Endothelial cell of umbilical vein (primary cell): ENCODE results near the gene PKP3.

Source experiments
- EZH2 ChIP-seq: IDR thresholded peaks from 2 replicates; pipeline ENCODE4 v1.6.1; 2012; ENCODE audit warnings: borderline replicate concordance, low read depth, mild to moderate bottlenecking, moderate library complexity, low read length, inconsistent platforms; ENCODE audit not compliant: severe bottlenecking
- MAX ChIP-seq: IDR thresholded peaks from 2 replicates; pipeline ENCODE4 v1.6.1; 2011; ENCODE audit not compliant: insufficient read depth, insufficient read length
- POLR2A ChIP-seq: IDR thresholded peaks from 2 replicates; pipeline ENCODE4 v1.6.1; 2012; ENCODE audit warnings: low read depth, mild to moderate bottlenecking, control low read depth, low read length
- TF ChIP-seq, protein P1 (sequence below), 2 donors: IDR thresholded peaks; 1 replicate in 1 of 2; 2 replicates in 1 of 2; pipeline ENCODE4 v1.5.1; 2011; ENCODE audit warnings: low read length in 2 of 2, mild to moderate bottlenecking in 2 of 2, moderate library complexity in 2 of 2, control low read depth in 1 of 2, inconsistent platforms in 1 of 2, low read depth in 1 of 2; ENCODE audit not compliant: insufficient read depth in 1 of 2; ENCODE audit errors: extremely low read depth in 1 of 2

- TF ChIP-seq, protein P1, sequence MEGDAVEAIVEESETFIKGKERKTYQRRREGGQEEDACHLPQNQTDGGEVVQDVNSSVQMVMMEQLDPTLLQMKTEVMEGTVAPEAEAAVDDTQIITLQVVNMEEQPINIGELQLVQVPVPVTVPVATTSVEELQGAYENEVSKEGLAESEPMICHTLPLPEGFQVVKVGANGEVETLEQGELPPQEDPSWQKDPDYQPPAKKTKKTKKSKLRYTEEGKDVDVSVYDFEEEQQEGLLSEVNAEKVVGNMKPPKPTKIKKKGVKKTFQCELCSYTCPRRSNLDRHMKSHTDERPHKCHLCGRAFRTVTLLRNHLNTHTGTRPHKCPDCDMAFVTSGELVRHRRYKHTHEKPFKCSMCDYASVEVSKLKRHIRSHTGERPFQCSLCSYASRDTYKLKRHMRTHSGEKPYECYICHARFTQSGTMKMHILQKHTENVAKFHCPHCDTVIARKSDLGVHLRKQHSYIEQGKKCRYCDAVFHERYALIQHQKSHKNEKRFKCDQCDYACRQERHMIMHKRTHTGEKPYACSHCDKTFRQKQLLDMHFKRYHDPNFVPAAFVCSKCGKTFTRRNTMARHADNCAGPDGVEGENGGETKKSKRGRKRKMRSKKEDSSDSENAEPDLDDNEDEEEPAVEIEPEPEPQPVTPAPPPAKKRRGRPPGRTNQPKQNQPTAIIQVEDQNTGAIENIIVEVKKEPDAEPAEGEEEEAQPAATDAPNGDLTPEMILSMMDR (IDR thresholded peaks at IDR 0.05; ENCODE audit: extremely low read depth in 1 of 2, insufficient read depth in 1 of 2, low read depth in 1 of 2, low read length in 2 of 2), result no peak
- TF ChIP-seq POLR2A, result no peak
- no peak for TF ChIP-seq MAX
- TF ChIP-seq EZH2, result no peak
Observed at GRCh38 chr11:453564-453963, 59.6 kb downstream of the PKP3 start.
